HG02588 (cell line): ENCODE results near the gene TMEM260.

ENCODE experiments used
- ATAC-seq: cut with Tn5 transposase; IDR thresholded peaks from one replicate; pipeline ENCODE4 v1.9.1; 2021; ENCODE audit warnings: mild to moderate bottlenecking, moderate library complexity; ENCODE audit not compliant: unreplicated experiment

The TMEM260 gene

DNA sequence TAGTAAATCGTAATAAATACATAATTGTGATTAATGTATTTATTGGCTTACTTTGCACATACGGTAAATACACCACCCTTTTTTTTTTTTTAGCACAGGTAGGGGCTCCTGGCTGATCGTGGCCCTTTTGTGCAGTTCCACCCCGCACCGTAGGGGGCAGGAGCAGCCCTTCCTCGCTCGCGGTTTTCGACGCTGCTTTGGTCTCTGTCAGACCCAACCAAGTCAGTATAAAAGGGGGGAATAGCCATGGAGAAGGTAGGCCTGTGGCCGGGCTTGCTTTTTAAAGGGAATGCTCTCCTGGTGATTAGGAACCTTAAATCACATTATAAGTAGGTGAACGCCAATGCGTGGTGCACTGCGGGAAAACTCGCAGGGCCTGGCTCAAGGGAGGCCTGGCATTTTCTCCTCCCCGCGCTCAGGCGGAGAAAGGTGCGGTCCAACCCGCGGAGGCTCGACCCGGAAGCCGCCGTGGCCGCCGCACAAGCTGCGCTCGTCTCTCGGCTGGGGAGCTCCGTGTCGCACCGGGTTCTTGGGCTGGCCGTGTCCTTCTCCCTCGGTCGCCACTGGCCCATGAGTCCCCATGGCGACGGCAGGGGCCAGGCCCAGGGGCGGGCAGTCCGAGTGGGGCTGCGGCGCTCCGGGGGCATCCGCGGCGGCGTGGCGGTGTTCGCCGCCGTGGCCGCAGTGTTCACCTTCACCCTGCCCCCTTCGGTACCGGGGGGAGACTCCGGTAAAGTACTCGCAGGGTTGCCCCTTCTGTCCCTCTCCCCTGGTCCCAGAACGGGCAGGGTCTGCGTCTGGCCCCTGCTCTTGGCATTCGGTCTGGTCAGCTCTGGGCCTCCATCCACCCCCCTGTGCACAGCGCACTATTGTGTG, at the start of gene TMEM260:
TSS of gene TMEM260 (plus strand) at position 454 of the 876 bp plus-strand sequence. CDS start at position 571, 117 bp downstream.
- peak; percentile 92 for ATAC-seq

DNA sequence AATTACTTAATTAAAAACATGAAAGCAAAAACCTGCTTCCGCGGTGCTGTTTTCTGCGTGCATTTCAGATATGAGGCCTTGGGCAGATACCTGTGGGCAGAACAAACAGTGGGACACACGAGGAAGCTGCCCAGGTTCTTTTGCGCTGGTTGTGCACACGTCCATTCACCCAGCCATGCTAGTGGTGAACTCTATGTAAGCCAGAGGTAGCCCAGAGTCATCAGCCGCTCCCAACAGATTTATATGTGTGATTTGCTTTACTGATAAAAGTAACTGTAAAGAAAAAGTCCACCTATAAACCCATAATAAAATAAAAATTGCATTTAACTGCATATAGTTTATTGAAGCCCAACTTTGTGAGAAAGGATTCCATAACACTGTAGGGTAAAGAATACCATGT, 47.1 kb upstream of the TMEM260 start:
- ATAC-seq = no peak

DNA sequence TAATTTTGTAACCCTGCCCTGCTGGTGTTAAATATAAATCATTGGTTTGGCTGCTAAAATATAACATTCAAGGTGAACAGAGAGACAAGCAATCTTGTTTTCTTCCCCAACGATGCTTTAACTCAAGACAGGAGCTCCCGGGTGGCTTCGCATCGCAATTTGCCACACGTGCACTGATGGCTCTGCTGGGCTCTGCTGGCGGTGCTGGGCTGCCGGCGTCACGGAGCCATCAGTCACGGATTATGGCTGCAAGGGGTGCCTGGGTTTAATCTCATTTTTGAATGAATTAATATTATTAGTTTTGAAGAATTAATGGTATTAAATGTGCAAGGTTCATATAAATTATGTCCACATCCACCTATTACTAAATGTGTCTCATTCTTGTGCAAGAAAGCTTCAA, 44.9 kb upstream of the TMEM260 start:
- ATAC-seq = no peak

DNA sequence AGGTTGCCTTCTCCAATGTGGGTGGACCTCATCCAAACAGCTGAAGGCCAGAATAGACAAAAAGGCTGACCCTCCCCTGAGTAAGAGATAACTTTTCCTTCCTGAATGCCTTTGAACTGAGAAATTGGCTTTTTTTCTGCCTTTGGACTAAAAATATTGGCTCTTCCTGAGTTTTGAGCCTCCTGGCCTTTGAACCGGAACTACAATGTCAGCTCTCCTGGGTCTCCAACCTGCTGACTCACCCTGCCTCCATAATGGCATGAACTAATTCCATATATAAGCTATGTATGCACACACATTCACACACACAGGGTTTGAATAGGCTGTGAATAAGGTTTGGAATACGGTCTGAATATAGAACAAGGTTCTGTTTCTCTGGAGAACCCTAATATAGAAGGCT, 39.7 kb upstream of the TMEM260 start:
- ATAC-seq = no peak

DNA sequence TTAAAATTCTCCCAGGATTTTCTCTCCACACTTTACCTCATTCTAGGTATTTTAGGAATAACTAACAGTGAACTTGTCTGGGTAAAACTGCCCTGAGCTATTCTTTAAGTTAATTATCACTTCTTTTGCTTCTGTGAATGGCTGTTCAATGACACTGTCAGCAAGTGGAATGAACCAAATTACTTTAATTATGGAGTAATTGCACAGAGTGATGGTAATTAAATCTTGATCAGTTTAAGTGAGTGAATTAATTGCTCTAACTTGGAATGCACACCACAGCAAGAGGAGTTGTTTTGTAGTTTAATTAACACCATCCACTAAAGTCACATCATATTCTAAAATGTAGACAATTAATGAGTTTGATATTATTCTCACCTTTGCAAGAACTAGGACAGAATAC, 36.2 kb upstream of the TMEM260 start:
- no peak for ATAC-seq

DNA sequence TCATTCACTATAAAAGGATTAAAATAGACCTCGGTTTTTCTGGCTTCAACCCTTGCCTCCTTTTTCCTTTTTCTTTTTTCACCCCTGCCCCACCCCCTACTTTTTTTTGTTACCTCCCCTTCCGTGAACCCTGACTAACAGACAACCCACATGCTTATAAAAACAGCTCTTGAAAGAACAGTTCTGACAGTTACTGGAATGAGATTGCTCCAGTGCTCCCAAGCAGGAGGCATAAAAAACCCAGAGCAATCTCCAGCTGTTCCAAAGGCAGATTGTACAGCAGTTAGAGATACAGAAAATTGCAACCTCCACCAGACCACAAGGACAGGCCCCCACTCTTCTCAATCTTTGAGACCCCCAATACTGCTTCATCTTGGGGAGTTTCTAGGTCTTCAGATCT, 29.9 kb upstream of the TMEM260 start:
- no peak for ATAC-seq

DNA sequence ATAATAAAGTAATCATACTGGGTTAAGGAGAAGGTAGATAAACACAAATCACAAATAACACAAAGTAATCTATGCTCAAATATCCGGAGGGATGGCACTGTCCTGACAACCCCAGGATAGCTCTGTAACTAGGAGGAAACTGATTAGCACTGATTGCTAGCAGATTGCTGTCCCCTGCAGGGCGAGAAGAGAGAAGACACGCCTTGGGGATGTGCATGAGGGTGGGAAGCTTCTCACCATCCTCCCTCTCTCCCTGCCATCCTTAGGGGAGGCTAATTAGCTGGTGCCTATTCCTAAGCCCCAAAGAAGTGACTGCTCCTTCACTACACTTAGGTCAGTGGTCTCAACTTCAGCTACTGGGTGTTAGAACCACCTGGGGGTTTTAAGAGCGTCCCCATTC, 27.0 kb upstream of the TMEM260 start:
- ATAC-seq = no peak

DNA sequence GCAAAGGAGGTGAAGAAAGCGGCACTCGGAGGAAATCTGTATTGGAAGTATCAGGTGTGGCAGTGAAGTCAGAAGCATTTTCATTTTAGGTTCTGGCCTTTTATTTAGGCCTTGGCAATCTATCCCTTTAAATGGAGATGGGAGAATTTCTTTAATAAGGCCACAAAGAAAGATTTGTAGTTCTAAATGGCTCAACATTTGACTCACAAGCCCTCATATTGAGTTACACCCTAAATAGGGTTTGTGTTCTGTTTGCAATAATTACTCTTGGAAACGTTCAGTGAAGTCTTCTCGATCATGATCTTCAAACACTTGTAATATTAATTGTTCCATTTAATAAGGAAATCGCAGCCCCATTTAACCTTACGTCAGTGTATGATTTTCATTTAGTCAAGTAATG, 25.3 kb upstream of the TMEM260 start:
- no peak for ATAC-seq

DNA sequence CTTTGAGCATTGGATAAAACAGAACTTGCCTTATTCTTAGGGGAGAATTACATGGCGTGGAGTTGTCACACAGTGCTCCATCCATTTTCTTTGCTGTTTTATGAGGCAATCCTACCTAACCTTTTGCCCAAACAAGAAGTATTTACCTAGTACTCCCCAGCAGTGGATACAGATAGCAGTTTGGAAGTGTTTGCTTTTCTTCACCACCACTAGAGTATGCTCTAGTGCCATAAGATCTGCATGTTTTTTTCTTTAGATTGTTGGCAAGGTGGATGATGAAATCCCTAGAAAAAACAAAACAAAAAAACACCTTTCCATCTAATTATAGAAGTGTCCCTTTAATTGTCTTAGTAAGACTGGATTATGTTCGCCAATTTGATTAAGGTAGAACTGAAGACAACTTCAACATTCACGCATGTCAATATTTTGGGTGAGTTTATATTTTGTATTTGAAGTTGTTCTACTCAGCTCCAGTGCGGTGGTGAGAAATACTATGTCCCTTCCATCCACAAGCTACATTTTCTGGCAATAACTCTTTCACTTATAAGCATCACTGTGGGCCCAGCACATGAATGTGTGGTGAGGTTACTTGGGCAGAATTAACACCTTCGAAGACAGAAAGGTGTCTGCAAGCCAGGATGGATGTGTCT, 23.6 kb upstream of the TMEM260 start:
- no peak for ATAC-seq

DNA sequence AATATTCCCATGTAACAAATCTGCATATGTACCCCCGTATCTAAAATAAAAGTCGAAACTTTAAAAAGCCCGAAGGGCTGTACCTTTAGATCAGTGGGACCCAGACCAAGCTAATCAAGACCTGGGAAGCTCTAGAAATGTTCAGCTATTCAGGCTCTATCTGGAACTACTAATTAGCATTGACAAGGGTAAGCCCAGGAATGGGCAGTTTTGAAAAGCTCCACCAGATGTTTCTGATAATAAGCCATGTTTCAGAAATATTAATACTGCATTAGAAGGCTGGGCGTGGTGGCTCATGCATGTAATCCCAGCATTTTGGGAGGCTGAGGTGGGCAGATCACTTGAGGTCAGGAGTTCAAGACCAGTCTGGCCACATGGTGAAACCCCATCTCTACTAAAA, 20.4 kb upstream of the TMEM260 start:
- no peak for ATAC-seq

DNA sequence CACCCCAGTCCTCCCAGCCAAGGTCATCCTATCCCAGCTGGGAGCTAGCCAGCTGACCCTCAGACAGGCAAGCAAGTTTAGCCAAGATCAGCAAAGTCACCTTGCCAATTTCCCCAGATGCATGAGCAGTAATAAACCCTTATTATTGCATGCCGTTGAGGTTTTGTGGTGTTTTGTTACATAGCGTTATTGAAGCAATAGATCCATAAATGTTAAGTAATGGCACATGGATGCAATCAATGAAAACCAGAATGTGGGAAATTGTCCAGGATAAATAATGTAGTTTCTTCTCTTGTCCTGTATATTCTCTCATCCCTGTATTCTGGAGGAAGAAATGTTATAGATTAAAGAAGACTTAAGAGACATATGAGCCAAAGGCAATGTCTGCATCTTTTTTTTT, 18.0 kb upstream of the TMEM260 start:
- ATAC-seq = no peak

DNA sequence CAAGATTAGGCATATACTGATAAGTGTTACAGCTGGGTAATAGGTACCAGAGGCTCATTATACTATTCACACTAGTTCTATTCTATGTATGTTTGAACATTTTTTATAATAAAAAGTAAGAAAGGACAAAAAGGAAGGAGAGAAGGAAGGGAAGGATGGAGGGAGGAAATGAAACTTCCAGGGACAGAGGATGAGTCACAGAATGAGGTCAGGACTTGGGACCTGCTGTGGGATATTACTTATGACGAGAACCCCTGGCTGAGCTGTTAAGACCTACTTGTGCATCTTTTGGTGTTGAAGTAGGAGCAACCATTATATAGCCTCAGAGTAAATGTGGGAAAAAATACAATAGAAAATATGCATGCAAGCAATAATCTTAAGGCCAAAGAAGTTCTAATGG, 16.7 kb upstream of the TMEM260 start:
- no peak for ATAC-seq

DNA sequence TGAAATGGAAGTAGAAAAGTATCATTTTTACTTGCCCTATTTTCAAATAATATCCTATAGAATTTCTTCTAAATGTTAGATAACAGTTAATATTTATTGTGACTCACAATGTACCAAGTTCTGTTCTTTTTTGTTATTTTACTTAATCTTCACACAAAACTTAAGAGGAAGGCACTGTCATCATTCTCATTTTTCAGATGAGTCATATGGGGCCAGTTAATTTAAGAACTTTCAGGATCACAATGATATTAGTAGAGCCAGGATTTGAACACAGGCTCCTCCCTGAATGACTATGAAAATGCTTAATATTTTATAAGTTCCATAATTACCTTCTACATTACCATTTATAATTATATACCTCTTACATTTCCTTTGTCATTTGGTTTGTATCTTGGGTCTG, 10.4 kb upstream of the TMEM260 start:
- ATAC-seq = no peak

DNA sequence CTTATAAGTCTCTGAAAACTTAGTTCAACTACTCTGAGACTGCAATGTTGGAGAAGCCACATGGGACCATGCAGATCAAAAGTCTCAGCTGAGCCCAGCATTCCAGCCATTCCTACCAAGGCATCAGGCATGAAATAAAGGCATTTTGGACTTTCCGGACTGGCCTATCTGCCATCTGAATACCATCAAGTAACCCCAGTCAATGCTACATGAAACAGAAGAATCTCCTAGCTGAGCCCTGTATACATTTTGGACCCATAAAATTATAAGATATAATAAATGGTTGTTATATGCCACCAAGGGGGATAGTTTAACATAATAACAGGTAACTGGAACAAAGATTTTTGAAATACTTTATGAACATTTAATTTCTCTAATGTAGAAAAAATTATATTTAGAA, 9.3 kb upstream of the TMEM260 start:
- ATAC-seq = no peak

DNA sequence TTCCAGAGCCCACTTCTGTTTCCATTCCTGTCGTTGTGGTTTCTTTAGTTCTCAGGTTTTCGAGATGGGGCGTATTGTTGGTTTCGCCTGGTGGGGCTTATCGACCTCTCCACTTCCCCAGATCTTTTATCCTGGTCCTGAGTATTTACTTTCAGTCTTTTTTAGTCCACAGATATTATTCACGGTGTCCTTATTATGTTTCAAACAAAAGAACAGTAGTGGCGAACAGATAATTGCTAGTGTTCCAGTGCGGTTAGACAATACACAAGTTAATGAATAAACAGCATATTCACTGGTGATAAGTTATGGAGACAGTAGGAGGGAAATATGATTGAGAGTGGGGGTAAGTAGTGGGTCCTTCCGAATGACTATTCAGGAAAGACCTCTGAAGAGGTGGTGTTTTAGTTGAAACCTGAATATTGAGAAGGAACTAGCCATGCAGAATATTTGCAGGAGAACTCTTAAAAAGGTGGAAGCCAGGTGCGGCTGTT, 668 bp downstream of the TMEM260 start:
- ATAC-seq = no peak

DNA sequence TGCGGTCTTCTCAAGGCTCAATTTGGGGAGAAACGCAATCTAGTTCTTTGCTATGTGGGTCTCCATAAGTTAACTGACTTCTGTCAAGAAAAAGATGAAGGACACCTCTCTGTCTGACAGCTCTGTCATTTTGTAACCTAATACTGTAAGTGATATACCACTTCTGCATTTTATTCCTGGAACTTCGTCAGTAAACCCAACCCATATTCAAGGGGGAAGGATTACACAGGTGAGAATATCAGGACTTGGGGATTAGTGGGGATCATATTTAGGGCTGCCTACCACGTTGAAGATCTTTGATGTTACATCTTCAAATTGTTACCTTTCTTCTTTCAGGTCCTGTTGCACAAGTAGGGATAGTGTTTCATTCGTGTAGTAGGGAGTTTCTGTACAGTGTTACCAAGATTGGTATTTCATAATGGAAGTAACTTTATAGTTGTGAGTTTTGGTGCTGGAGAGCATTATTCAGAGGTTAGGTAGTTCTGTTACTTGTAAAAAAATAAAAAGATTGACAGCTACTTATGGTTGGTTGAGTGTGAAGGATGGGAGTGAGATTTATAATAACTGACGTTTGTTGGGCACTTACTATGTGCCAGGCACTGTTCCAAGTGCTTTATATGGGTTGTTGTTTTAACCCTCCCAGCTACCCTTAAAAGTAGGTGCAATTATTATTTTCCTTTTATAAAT, 1.6 kb downstream of the TMEM260 start:
- ATAC-seq = no peak

DNA sequence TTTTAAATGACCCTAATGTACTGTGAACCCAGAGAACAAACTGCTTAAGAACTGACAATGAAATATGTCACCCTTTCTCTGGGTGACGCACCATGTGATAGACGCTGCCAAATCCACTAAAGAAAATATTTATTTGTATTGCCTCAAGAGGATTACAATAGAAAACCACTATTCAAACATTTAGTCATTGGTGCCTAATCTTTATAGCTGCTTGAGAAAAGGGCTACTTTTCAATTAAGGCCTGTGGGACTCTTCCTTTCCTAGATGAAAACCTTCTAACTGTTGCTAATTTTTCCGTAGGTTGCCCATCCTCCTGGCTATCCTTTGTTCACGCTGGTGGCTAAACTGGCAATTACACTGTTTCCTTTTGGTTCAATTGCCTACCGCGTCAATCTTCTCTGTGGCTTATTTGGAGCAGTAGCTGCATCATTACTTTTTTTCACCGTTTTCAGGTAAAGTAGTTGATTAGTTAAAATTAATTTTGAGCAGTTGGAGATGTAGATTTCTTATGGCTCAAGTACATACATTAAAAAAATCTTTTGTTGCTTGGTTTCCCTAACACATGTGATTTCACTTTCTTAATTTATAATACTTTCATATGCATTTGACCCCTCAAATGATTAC, 6.0 kb downstream of the TMEM260 start:
- no peak for ATAC-seq

DNA sequence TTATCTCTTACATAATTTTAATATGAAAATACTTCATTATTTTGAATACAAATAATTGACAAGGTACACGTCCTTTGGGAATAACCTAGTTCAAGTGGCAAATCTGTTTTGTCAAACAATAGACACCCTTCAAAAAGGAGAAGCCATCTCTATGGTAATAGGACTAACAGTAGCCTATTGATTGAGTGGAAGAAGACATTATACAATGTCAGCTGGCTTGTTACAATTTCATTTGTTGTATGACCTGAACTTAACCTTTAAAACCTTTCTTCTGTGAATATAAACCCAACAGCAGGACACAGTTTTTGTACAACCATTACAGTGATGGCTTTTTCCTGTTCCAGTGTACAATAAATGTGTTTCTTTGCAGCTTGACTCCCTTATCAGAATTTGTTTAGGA, 8.1 kb downstream of the TMEM260 start:
- no peak for ATAC-seq

DNA sequence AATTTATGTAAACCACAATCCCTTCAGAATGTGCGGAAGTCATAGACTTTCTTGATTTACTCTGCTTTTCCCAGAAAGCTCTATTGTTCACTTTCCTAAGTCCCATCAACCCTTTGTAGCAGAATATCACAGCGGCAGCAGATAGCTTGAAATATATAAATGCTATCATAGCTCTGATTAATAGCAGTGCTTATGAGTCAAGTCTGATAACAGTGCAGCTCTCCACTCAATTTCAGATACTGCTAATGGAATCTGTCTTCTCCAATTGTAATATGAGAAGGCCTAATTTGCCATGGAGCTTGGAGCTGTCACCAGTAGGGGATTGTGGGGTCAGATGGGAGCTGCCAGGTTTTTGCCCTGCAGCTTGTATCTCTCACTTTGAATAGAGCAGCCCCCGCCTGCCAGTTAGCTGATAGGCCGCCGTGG, 10.9 kb downstream of the TMEM260 start:
- ATAC-seq = no peak

DNA sequence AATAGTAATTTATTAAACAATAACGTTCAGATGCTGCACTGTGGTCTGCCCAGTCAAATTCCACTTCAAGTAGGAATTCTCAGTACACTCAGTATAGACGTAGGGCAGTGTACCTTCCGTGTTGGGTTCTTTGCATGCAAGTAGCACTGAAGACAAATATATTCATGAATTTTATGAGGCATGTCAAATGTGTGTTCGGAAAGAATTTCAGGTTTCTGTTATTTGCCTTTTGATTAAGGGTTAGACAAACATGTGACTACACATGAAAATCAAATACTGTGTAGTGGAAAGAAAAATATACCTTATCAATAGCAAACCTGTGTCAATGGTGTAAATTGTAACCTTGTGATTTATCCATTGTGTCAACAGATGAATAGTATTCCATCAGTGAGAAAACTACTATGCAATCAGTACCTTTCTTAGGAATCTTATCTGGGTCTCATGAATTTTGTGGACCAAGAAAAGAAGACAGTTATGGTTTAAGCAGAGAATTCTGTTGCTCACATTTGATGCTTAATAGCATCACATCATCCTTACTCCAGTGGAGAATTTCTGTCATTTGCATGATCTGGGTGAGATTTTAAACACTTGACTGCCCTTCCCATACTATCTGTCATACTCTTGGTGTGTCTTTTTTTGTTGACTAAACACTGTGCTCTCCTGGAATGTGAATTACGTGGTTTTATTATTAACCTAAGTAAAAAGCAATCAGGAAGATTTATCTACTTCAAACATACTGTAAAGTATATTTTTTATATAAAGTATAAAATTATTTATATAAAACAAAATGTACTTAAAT, 13.3 kb downstream of the TMEM260 start:
- ATAC-seq = no peak
